ENCODE data around the gene TSSC4.

GRCh38 chr11:2402890-2403645, 2.5 kb downstream of the TSSC4 start:
- TF ChIP-seq POLR2A (IDR thresholded peaks at IDR 0.05; ENCODE audit: low read length) (no peak), GATA1 (IDR thresholded peaks at IDR 0.05; ENCODE audit: low read depth, low read length) (no peak)
